Skeletal muscle tissue (tissue), 4 donors: Measurements from ENCODE around the gene PICALM. TPM values are rescaled to one million over a fixed set of nuclear protein-coding genes. Genes with fewer than 3 reads are reported as not detected.

ENCODE experiments used
- H3K27ac ChIP-seq: one replicate; pipeline ENCODE4 v1.7.0; 2013; ENCODE audit warnings: mild to moderate bottlenecking, low read depth, low read length, inconsistent platforms
- H3K27me3 ChIP-seq, 3 donors: one replicate each; pipeline ENCODE4 v1.7.0; 2013; ENCODE audit warnings: low read length in 3 of 3; ENCODE audit not compliant: control insufficient read depth in 3 of 3, insufficient read depth in 3 of 3
- H3K36me3 ChIP-seq, 3 donors: one replicate each; pipeline ENCODE4 v1.7.0; 2013; ENCODE audit warnings: low read length in 3 of 3; ENCODE audit not compliant: control insufficient read depth in 3 of 3, insufficient read depth in 3 of 3
- H3K4me1 ChIP-seq, 3 donors: one replicate each; pipeline ENCODE4 v1.7.0; 2013; ENCODE audit warnings: low read length in 3 of 3, mild to moderate bottlenecking in 3 of 3; ENCODE audit not compliant: control insufficient read depth in 3 of 3, insufficient read depth in 3 of 3
- H3K4me3 ChIP-seq, 3 donors: one replicate each; pipeline ENCODE4 v1.7.0; 2013; ENCODE audit warnings: low read length in 3 of 3
- H3K9ac ChIP-seq, 3 donors: one replicate each; pipeline ENCODE4 v1.7.0; 2013; ENCODE audit warnings: low read length in 3 of 3, mild to moderate bottlenecking in 3 of 3, moderate library complexity in 2 of 3, low read depth in 1 of 3
- H3K9me3 ChIP-seq, 3 donors: one replicate each; pipeline ENCODE4 v1.7.0; 2013; ENCODE audit warnings: low read length in 3 of 3; ENCODE audit not compliant: control insufficient read depth in 3 of 3
- total RNA-seq: library from RNA; depleted of rRNA; stranded (reverse); fragments of >200 nt; gene quantifications from one replicate; pipeline ENCODE4 v1.2.3, GENCODE V29; 2014
- donor health status: Osteomylitis.

Gene PICALM, protein sequence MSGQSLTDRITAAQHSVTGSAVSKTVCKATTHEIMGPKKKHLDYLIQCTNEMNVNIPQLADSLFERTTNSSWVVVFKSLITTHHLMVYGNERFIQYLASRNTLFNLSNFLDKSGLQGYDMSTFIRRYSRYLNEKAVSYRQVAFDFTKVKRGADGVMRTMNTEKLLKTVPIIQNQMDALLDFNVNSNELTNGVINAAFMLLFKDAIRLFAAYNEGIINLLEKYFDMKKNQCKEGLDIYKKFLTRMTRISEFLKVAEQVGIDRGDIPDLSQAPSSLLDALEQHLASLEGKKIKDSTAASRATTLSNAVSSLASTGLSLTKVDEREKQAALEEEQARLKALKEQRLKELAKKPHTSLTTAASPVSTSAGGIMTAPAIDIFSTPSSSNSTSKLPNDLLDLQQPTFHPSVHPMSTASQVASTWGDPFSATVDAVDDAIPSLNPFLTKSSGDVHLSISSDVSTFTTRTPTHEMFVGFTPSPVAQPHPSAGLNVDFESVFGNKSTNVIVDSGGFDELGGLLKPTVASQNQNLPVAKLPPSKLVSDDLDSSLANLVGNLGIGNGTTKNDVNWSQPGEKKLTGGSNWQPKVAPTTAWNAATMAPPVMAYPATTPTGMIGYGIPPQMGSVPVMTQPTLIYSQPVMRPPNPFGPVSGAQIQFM
- 707 TPM for total RNA-seq

DNA sequence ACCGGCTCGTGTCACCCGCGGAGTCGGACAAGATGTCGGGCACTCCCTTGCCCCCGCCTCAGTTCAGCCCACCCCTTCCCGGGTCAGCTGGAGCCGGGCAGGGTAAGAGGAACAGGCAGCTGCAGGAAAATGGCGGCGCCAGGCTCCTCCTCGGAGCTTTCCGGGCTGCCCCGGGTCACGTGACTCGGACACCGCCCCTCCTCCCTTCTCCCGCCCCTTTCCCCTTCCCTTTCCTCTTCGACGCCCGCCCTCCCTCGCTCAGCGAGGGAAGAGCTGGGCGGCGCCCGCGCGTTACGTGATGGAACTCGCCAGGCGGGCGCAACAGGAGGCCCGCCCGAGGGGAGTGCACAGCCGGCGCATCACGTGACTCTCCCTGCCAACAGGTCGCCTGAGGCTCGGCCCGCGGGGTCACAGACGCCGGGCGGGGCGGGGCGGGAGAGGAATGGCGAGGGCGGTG is at the start of gene PICALM:
PICALM (minus strand) TSS at position 134 of the 457 bp plus-strand sequence. CDS start 304 bp downstream, outside the sequence.
- Histone ChIP-seq H3K36me3 (no peaks in the 10 kb centered on the region), H3K9ac (peak within 1 kb of the TSS; percentile 90 to 94 (median 92)), H3K4me3 (peak within 1 kb of the TSS; percentile 94 to 95 (median 94)), H3K9me3 (no peaks in the 10 kb centered on the region), H3K4me1 (peaks cover 13 to 37% (median 28%) of the 10 kb centered on the region in 3 donors), H3K27ac (peak within 1 kb of the TSS; percentile 99), H3K27me3 (no peaks in the 10 kb centered on the region)

DNA sequence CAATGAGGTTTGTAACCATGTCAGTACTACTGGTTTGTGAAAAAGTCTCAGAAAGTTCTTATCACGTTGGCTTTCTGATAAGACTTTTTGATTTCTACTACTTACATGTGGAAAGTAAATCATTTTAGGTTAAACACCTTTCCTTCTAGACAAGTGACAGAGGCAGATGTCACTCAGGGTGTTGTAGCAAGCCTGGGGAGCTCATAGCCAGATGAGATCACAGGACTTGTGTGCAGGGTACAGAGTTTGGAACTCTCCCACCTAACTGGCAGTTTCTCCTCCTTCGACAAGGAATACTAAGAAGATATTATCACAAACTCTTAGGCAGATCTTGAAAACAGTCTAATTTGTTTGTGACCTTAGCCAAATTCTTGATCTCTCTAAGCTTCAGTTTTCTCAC is 49.4 kb upstream of the PICALM start:
- H3K27me3 ChIP-seq = no peaks in the 10 kb centered on the region
- no peaks in the 10 kb centered on the region for H3K36me3 ChIP-seq
- peaks cover 0 to 2% (median 0%) of the 10 kb centered on the region in 3 donors for H3K4me1 ChIP-seq
- no peak overlapping the region for H3K4me3 ChIP-seq
- H3K9ac ChIP-seq = no peak overlapping the region
- H3K9me3 ChIP-seq = no peaks in the 10 kb centered on the region
- no peak overlapping the region for H3K27ac ChIP-seq

DNA sequence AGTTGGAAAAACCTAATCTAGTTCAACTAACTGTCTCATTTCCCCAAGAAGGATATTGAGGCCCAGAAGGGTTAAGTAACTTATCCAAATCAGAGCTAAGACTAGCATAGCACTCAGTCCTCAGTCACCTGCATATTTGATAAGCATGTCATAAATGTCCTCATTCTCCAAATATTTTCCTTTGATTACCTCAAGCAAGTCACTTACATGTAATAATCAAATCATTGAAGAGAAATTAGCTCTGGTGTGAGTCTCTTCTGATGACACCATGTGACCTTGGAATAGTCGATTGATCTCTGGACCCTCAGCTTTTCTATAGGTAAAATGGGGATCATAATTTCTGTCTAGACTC is 48.8 kb upstream of the PICALM start:
- Histone ChIP-seq H3K9me3 (no peaks in the 10 kb centered on the region), H3K4me3 (no peak overlapping the region), H3K4me1 (peaks cover 0 to 2% (median 0%) of the 10 kb centered on the region in 3 donors), H3K36me3 (no peaks in the 10 kb centered on the region), H3K27me3 (no peaks in the 10 kb centered on the region), H3K9ac (no peak overlapping the region), H3K27ac (no peak overlapping the region)

DNA sequence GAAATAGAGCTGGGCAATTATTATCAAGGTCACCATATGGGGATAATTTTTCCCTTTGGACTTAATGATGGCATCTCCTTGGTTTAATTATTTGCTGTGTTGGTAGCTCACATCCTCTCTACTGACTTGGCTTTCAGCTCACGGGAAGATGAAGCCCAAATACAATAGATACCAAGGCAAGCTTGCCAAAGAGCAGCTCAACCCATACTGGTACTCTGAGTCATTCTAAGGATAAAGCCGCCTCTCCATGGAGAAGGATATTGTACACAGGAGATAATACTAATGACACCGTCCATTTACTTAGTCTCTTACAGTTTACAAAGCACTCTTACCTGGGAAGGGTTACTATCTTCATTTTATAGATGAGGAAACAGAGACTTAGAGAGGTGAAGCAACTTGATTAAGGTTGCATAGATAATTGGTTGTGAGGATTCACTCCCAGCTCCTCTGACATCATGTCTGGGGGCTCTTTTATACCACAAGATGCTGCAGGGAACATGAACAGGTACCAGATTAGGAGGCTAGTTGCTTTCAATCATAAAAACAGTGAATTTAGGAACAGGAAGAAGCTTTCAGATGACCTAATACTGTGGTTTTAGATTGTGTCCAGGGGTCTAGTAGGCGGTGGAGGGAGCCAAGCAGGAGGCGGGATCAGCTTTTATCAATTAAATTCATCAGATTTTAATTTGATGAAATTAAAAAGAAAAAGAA is 48.3 kb upstream of the PICALM start:
- no peaks in the 10 kb centered on the region for H3K27me3 ChIP-seq
- H3K36me3 ChIP-seq = no peaks in the 10 kb centered on the region
- no peaks in the 10 kb centered on the region for H3K9me3 ChIP-seq
- H3K27ac ChIP-seq = no peak overlapping the region
- peaks cover 0 to 2% (median 0%) of the 10 kb centered on the region in 3 donors for H3K4me1 ChIP-seq
- no peak overlapping the region for H3K4me3 ChIP-seq
- H3K9ac ChIP-seq = no peak overlapping the region

DNA sequence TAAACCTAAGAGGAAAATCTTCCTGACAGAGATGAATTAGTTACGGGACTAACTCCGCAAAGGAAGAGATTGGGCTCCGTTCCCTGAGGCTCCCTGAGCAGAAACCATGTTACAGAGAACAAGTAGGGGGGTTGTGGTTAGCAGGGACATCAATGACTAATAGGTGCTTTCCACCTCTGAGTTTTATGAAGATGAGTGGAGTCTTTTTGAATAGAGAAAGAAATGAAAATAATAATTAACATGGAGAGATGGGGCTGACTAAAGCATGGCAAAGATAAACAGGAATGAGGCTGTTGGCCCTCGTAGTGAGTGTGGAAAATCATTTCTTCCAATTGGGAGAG is 47.5 kb upstream of the PICALM start:
- Histone ChIP-seq H3K27ac (no peak overlapping the region), H3K9me3 (no peaks in the 10 kb centered on the region), H3K27me3 (no peaks in the 10 kb centered on the region), H3K36me3 (no peaks in the 10 kb centered on the region), H3K4me1 (peaks cover 0 to 2% (median 0%) of the 10 kb centered on the region in 3 donors), H3K9ac (no peak overlapping the region), H3K4me3 (no peak overlapping the region)

DNA sequence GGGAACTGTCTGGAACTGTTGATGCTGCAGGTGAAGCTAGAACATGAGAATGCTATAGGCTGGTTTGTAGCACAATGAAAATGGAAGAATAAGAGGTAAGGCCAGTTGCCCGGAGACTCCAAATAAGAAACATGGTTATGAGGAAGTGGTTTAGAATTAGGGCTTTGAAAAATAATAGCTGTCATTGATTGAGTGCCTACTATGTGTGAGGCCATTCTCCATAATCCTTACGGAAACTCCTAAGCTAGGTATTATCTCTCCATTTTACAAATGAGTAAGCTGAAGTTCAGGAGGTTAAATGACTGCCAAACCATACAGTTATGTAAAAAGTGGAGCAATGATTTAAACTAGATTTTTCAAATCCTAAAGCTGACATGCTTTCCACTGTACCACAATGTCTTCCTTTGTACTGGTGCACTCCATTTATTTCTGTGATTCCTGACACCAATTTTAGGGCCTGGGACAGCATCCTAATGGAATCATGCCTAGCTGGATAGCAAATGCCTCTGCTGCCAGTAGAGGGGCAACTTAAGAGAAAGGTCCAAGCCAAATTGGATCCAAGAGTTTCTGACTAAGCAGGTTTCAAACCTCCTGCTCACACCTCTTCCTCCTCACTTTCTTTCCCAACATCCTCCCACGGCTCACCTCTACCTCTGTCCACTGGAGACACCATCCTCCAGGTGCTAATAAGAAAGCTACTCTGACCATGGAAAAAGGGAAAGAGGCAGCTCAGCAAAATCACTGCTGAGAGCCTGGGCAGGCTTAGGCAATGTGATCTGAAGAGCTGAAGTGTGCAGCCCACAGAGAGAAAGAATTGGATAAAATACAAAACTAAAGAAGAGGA is 46.9 kb upstream of the PICALM start:
- H3K27me3 ChIP-seq = no peaks in the 10 kb centered on the region
- no peaks in the 10 kb centered on the region for H3K9me3 ChIP-seq
- no peak overlapping the region for H3K27ac ChIP-seq
- H3K36me3 ChIP-seq = no peaks in the 10 kb centered on the region
- H3K4me3 ChIP-seq = no peak overlapping the region
- H3K4me1 ChIP-seq = peaks cover 0 to 2% (median 0%) of the 10 kb centered on the region in 3 donors
- H3K9ac ChIP-seq = no peak overlapping the region

DNA sequence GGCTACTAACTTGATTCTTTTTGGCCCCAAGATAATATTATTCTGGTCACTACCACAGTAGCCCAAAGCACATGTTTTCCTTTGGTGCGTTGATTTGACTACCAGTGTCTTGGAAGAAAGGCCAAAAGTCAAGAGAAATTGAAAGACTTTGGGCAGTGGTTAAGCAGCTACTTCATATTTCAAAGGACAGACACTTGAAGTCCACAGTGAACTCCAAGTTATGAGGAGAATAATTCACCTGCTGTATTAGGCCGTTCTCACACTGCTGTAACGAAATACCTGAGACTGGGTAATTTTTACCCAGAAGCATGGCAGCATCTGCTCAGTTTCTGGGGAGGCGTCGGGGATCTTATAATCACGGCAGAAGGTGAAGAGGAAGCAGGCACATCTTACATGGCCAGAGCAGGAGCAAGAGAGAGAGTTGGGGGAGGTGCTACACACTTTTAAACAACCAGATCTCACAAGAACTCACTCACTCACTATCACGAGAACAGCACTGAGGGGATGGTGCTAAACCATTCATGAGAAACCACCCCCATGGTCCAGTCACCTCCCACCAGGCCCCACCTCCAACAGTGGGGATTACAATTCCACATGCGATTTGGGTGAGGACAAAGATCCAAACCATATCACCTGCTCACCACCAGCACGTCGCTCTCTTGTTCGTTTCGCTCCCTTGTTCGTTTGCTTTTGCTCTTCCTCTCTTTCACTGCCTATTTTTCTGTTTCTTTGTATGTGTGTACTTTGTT is 40.2 kb upstream of the PICALM start:
- no peak overlapping the region for H3K27ac ChIP-seq
- H3K4me3 ChIP-seq = no peak overlapping the region
- no peaks in the 10 kb centered on the region for H3K36me3 ChIP-seq
- H3K9ac ChIP-seq = no peak overlapping the region
- no peaks in the 10 kb centered on the region for H3K4me1 ChIP-seq
- no peaks in the 10 kb centered on the region for H3K9me3 ChIP-seq
- no peaks in the 10 kb centered on the region for H3K27me3 ChIP-seq

DNA sequence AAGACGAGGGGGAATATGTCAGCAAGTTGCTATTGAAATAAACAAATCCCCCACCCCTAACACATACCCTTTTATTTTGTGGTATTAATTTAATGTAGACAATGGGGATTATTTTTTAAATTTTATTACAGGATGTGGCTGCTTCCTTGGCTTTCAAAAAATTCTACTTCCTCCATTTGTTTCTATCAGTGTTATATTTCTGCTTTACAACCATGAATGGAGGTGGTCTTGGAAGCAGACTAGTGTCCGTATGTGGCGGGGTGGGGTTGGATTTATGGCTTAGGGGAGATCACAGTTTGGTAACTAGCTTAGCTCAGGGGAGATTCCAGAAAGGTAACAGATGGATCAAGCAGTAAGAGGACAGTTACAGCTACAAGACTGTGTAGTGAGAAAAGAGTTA is 39.3 kb upstream of the PICALM start:
- no peak overlapping the region for H3K27ac ChIP-seq
- no peak overlapping the region for H3K9ac ChIP-seq
- H3K9me3 ChIP-seq = no peaks in the 10 kb centered on the region
- H3K36me3 ChIP-seq = no peaks in the 10 kb centered on the region
- H3K27me3 ChIP-seq = no peaks in the 10 kb centered on the region
- no peak overlapping the region for H3K4me3 ChIP-seq
- H3K4me1 ChIP-seq = no peaks in the 10 kb centered on the region

DNA sequence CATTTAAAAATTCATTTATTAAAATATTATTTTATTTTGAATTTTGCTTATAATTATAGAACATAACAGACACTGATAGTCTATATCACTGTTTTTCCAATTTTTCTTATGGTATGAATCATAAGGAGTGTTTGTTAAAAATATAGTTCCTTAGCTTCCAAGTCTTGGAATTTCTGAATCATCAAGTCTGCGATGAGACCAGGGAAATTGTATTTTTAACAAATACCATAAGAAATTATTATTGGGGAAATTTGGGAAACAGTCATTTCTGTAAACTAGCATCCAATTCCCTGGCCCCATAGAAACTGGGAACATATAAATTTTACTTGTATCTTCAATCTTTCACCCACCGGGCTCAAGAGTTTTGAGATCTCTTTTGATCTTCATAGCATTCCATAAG is 38.0 kb upstream of the PICALM start:
- H3K27me3 ChIP-seq = no peaks in the 10 kb centered on the region
- H3K36me3 ChIP-seq = no peaks in the 10 kb centered on the region
- H3K27ac ChIP-seq = no peak overlapping the region
- no peaks in the 10 kb centered on the region for H3K9me3 ChIP-seq
- no peak overlapping the region for H3K4me3 ChIP-seq
- no peaks in the 10 kb centered on the region for H3K4me1 ChIP-seq
- H3K9ac ChIP-seq = no peak overlapping the region
